Skeletal muscle satellite cell (primary cell): ENCODE measurements around the gene SLC29A2.

Experiments used
- H3K27me3 ChIP-seq: 2 replicates; pipeline ENCODE4 v1.7.0; 2013; ENCODE audit warnings: low read length; ENCODE audit not compliant: control insufficient read depth, insufficient read depth
- H3K36me3 ChIP-seq: 2 replicates; pipeline ENCODE4 v1.7.0; 2013; ENCODE audit warnings: mild to moderate bottlenecking, control low read depth, low read length; ENCODE audit not compliant: insufficient read depth
- H3K4me1 ChIP-seq: 2 replicates; pipeline ENCODE4 v1.7.0; 2013; ENCODE audit warnings: low read length; ENCODE audit not compliant: control insufficient read depth, insufficient read depth
- H3K4me2 ChIP-seq: 2 replicates; pipeline ENCODE4 v1.7.0; 2013; ENCODE audit warnings: mild to moderate bottlenecking, low read length
- H3K4me3 ChIP-seq: 2 replicates; pipeline ENCODE4 v1.7.0; 2013; ENCODE audit warnings: low read length
- H3K9ac ChIP-seq: 2 replicates; pipeline ENCODE4 v1.7.0; 2013; ENCODE audit warnings: mild to moderate bottlenecking, low read depth, low read length, moderate library complexity
- H3K9me3 ChIP-seq: replicated peaks from 2 replicates; pipeline ENCODE4 v1.7.0; 2013; ENCODE audit warnings: mild to moderate bottlenecking, control low read depth, low read length

SLC29A2 gene

DNA sequence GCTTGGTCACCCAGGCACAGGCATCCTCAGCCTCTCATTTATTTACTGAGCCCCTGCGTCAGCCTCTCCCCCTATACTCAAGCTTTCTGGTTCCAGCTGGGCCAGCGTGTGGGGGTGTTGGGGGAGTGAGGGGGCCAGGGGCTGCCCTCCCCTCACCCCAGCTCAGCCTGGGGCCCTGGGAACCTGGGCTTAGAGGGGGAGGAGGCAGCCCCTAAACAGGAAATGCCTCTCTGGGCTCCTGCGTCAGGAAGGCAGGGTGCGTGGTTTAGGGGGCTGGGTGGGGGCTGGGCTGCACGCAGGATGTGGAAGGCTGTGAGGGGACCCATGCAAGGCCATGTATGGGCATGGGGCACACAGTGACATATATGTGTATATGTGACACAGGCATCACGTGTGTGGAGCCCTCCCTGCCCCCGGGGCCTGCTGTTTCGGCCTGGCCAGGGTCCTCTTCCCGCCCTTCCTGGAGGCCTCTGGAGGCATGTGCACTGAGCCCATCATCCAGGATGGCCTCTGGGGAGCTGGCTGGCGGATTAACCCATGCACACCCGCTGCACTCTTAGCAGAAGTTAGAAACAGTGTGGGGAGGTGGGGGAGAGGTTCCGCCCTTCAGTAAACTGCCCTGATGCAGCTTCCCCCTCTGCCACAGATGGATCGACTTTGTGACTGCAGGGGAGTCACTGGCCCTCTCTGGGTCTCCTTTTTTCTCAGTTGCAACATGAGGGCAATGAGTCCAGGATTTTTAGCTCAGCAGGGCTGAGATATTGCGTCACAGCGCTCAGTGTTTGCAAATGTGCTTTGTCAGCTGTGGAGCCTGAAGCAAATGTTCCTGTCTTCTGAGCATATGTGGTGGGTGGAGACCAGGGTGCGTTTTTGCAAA, 53.6 kb downstream of the SLC29A2 start:
- Histone ChIP-seq H3K4me2 (no peak overlapping the region), H3K4me1 (peaks cover 40% of the 10 kb centered on the region), H3K36me3 (no peaks in the 10 kb centered on the region), H3K4me3 (no peak overlapping the region), H3K9ac (no peak overlapping the region), H3K27me3 (peaks cover 9% of the 10 kb centered on the region), H3K9me3 (no peaks in the 10 kb centered on the region)

DNA sequence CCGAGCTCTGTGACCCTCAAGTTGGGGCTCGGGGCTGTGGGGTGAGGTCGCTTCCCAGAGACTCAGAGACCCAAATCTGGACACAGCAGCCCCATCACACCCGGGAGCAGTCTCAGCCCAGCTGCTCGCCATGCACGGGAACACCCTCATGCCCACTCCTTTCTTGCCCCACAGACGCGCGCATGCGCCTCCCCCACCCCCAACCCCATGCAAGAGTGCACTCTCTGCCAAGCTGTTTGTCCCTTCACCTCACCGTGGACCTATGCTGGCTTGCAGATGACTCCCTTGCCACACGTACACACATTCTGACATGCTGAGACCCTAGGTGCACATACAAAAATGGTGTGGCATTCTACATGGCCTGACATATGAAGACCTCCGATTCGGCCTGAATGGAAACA, 54.2 kb downstream of the SLC29A2 start:
- no peaks in the 10 kb centered on the region for H3K36me3 ChIP-seq
- H3K27me3 ChIP-seq: peaks cover 9% of the 10 kb centered on the region
- peaks cover 41% of the 10 kb centered on the region for H3K4me1 ChIP-seq
- no peak overlapping the region for H3K4me3 ChIP-seq
- no peak overlapping the region for H3K9ac ChIP-seq
- no peaks in the 10 kb centered on the region for H3K9me3 ChIP-seq
- no peak overlapping the region for H3K4me2 ChIP-seq

DNA sequence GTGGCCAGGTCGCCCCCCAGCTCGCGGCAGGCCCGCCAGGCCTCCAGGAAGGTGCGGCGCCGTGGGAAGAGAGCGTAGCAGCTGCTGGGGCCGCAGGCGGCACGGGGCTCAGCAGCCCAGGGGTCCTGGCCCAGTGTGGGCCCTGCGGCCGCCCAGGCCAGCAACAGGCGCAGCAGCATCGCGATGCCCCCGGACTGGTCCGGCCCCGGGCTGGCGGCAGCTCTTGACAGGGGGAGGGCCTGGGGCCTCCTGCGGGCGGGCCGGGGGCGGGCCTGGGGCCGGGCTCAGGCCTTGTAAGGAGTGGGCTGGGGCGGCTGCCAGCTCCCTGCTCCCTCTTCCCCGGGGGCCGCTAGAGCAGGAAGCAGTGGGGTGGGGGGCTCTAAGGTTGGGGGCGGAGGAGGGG, 54.7 kb downstream of the SLC29A2 start, which contains the start of gene CD248:
Gene CD248, minus strand, starts transcription at position 196 of the 403 bp plus-strand sequence. Its CDS starts 17 bp downstream, at position 179.
- peaks cover 9% of the 10 kb centered on the region for H3K27me3 ChIP-seq
- no peaks in the 10 kb centered on the region for H3K9me3 ChIP-seq
- H3K4me3 ChIP-seq: no peak within 1 kb of the TSS
- peaks cover 41% of the 10 kb centered on the region for H3K4me1 ChIP-seq
- no peaks in the 10 kb centered on the region for H3K36me3 ChIP-seq
- peak within 1 kb of the TSS; percentile 56 for H3K4me2 ChIP-seq
- H3K9ac ChIP-seq: no peak within 1 kb of the TSS

DNA sequence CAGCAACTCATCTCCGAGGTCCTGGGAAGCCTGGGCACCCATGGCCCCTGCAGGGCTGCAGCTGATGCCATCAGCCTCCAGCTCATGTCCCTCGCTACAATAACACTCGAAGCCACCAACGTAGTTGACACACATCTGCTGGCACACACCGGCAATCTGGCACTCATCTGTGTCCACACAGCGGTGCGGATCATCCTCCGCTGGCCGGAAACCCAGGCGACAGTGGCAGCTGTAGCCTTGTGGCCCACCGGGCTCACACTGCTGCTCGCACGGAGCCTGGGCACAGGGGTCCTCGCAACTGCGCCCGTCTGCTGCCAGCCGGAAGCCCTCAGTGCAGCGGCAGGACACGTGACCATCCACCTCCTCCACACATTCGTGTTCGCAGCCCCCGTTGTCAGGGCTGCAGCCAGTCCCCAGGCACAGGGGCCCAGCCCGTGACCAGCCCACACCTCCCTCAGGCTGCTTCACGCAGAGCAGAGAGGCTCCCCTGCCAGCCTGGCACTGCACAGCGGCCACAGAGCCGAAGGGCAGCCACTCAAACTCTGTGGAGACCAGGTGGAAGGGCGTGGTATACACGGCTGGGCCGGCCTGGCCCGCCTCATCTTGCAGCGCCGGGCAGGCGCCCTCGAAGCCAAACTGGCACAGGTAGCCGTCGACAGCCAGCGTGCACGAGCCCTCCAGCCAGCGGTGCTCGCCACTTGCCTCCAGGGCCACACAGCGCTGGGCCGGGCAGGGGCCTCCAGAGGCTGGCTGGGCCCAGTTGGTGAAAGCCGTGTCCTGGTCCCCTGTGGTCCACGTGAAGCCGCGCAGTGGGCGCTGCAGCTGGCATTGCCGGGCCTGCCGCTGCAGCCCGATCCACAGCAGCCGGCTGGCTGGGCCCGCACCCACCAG, 55.4 kb downstream of the SLC29A2 start:
- Histone ChIP-seq H3K9me3 (no peaks in the 10 kb centered on the region), H3K27me3 (peaks cover 9% of the 10 kb centered on the region), H3K4me3 (no peak overlapping the region), H3K36me3 (no peaks in the 10 kb centered on the region), H3K4me2 (peak overlapping the region; percentile 56), H3K4me1 (peaks cover 41% of the 10 kb centered on the region), H3K9ac (no peak overlapping the region)

DNA sequence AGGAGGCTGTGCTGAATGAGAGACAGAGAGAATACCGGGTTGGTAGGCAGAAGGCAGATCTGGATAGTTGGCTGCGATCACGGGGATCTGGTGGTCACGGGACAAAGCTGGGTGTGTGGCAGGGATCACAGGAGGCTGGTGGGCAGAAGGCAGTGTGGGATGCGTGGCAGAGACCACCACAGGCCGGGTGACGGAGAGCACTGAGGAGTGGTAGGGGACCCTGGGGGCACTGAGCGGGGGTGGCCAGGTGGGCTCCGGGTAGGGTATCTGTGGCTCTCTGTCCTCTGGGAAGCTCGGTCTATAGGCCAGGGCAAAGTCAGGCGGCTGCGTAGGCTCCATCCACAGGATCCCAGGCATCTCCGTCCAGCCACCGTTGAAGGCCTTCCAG, 56.1 kb downstream of the SLC29A2 start:
- H3K9me3 ChIP-seq: no peaks in the 10 kb centered on the region
- H3K4me3 ChIP-seq: no peak overlapping the region
- no peaks in the 10 kb centered on the region for H3K36me3 ChIP-seq
- H3K4me2 ChIP-seq: no peak overlapping the region
- peaks cover 9% of the 10 kb centered on the region for H3K27me3 ChIP-seq
- H3K9ac ChIP-seq: no peak overlapping the region
- peaks cover 41% of the 10 kb centered on the region for H3K4me1 ChIP-seq

DNA sequence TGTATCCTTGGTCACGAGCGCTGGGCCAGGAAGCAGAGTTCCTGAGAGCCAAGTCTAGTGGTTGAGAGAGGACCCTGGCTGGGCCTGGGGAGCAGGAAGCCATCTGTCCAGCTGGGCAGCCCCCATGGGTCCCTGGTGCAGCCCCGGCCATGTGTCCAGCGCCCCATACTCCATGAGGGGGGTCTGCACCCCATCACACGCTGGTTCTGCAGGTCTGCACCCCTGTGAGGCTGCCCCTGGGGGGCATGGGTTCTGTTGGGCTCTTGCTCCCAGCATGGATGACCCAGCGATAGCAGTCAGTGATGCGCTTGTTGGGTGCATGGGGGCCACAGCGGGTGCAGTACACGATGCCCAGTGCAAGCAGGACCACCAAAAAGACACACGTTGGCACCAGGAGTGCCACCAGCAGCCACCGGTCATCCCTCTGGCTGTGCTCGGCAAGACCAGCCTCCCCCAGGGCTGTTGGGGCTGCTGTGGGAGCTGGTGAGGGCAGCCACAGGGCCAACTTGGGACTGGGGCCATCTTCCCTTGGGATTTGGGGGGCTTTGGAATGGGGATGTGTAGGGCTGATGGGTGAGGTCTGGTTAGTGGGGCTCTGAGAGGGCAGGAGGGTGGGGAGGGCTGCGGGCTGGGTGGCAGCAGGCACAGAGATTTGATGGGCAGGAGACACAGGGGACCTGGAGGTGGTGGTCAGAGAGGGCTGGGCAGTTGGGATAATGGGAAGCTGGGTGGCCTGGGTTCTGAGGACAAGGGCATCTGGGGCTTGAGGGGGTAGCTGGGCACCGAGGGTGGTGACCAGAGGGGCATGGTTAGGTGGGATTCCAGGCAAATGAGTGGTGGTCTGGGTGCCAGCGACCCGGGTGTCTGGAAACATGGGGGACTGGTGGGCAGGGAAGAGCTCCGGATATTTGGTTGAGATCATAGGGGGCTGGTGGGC, 56.7 kb downstream of the SLC29A2 start:
- Histone ChIP-seq H3K36me3 (no peaks in the 10 kb centered on the region), H3K4me2 (no peak overlapping the region), H3K9me3 (no peaks in the 10 kb centered on the region), H3K4me1 (peaks cover 41% of the 10 kb centered on the region), H3K27me3 (peaks cover 11% of the 10 kb centered on the region), H3K4me3 (no peak overlapping the region), H3K9ac (no peak overlapping the region)

DNA sequence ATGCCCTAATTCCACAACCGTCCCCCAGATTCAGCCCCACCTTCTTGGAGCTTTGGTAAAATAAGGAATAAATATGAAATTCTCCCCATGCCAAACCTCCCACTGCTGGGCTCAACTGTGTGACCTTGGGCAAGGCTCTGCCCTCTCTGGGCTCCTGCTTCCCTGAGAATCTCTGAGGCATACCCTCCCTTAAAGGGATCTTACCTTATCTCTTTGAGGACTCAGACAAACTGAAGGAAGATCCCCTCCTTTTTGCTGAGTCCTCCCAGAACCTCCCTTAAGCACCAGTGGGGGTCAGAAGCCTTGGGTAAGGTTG, 57.4 kb downstream of the SLC29A2 start:
- Histone ChIP-seq H3K36me3 (no peaks in the 10 kb centered on the region), H3K27me3 (peaks cover 17% of the 10 kb centered on the region), H3K9me3 (no peaks in the 10 kb centered on the region), H3K9ac (no peak overlapping the region), H3K4me2 (no peak overlapping the region), H3K4me3 (no peak overlapping the region), H3K4me1 (peaks cover 41% of the 10 kb centered on the region)

DNA sequence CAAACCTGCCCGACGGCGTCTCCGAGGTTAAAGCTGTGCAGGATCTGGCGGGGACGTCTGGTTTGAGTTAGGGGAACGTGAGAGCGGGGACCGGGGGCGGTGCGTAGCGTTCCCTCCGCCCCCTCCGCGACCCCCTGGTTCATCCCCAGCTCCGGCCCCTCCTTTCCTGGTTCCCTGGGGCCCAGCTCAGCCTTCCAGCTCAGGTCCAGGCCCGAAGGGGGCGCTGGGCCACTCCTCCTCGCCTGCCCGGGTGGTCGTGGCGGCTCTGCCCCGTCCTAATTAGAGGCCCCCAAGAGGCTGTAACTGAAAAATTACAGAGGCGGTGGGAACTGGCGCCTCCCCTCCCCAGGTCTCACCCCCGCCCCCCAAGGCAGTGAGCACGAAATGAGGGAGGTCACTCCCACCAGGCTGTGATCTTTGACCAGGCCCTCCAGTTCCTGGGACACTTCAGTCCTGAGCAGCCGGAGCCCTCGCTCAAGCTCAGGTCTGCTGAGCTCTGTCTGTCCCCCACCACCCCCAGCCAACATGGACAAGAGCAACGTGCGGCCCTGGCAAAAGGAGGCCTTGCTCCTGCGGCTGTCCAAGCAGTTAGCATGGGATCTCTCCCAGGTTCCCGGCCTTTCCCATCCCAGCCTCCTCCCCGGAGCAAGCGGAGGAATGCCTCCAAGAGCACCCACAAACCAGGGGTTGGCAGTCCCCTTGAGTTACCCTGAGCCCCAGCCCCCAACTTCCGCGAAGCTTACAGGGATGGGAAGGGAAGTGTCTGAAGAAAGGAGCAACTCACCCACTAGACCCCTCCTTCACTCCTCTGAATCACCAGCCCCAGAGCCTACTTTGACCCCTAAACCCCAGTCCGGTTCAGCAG, 58.0 kb downstream of the SLC29A2 start:
- peak overlapping the region; percentile 43 for H3K9ac ChIP-seq
- H3K4me3 ChIP-seq: peak overlapping the region; percentile 38
- no peaks in the 10 kb centered on the region for H3K36me3 ChIP-seq
- peaks cover 35% of the 10 kb centered on the region for H3K4me1 ChIP-seq
- peaks cover 20% of the 10 kb centered on the region for H3K27me3 ChIP-seq
- H3K4me2 ChIP-seq: peak overlapping the region; percentile 66
- no peaks in the 10 kb centered on the region for H3K9me3 ChIP-seq

DNA sequence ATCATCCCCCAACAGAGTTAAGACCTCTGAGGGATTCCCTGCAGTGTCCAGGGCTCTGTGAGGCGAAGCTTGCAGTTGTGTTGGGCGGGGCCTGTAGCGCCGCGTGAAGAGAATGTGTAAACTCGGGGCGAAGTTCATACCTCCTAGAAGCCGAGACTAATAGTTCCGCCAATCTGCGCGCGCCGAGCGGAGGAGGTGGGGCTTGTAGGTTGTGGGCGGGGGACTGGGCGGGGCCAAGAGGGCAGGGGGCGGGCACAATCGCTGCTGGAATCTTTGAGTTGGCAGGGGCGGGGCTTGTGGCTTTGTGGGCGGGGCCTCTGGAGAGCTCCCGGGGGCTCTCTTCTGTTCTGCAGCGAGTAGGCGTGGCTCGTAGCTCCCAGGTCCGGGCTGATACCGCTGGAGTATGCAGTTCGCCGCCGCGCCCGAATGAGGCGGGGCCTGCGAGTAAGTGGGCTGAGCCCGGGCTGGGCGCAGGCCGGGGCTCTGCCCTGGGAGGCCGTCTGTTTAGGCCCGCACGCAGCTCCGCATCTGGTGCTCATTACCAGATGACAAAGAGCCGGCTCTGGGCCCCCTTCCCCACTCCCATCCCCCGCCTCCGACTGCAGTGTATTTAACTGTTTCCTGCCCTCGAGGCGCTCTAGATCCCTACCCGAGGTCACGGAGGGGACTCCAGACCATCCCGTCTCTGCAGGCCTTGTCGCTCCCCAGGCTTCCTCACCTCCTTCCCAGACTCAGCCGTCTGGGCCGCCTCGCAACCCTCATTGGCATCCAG, 58.8 kb downstream of the SLC29A2 start:
- peaks cover 21% of the 10 kb centered on the region for H3K27me3 ChIP-seq
- peak overlapping the region; percentile 78 for H3K4me3 ChIP-seq
- peaks cover 27% of the 10 kb centered on the region for H3K4me1 ChIP-seq
- H3K36me3 ChIP-seq: no peaks in the 10 kb centered on the region
- H3K9ac ChIP-seq: peak overlapping the region; percentile 77
- peak overlapping the region; percentile 96 for H3K4me2 ChIP-seq
- H3K9me3 ChIP-seq: no peaks in the 10 kb centered on the region
